Tibial nerve (tissue), 4 donors: ENCODE measurements around the gene C1orf50. TPM values are rescaled to one million over a fixed set of nuclear protein-coding genes. Genes with fewer than 3 reads are reported as not detected.

Experiments used
- DNase-seq, 2 donors: peaks; one replicate each; pipeline ENCODE4 v3.0.0-alpha.2; 2019; ENCODE audit warnings: low spot score in 2 of 2
- H3K27ac ChIP-seq, 4 donors: fragments of 200-600 bp; sonication (generic) in 3 of 4; one replicate each; pipeline ENCODE4 v1.5.1; 2017 to 2019; ENCODE audit warnings: mild to moderate bottlenecking in 1 of 4
- H3K27me3 ChIP-seq, 2 donors: fragments of 200-600 bp; sonication (generic) in 1 of 2; one replicate each; pipeline versions ENCODE4 v1.5.1 to v1.6.0; 2017 to 2019
- H3K36me3 ChIP-seq, 3 donors: fragments of 200-600 bp; sonication (generic); one replicate each; pipeline ENCODE4 v1.5.1; 2018 to 2019
- H3K4me1 ChIP-seq, 4 donors: fragments of 200-600 bp; sonication (generic) in 3 of 4; one replicate each; pipeline ENCODE4 v1.5.1; 2017 to 2019
- H3K4me3 ChIP-seq, 4 donors: fragments of 200-600 bp; sonication (generic) in 3 of 4; one replicate each; pipeline ENCODE4 v1.5.1; 2017 to 2019; ENCODE audit warnings: mild to moderate bottlenecking in 1 of 4, moderate library complexity in 1 of 4
- H3K9me3 ChIP-seq, 4 donors: fragments of 200-600 bp; sonication (generic) in 3 of 4; one replicate each; pipeline ENCODE4 v1.5.1; 2017 to 2019
- EP300 ChIP-seq, 2 donors: sonication (generic); formaldehyde crosslinking; IDR thresholded peaks; one replicate each; pipeline ENCODE4 v1.6.1; 2017; ENCODE audit warnings: antibody characterized with exemption in 2 of 2, mild to moderate bottlenecking in 1 of 2
- POLR2A ChIP-seq, 2 donors: fragments of 450-650 bp; IDR thresholded peaks; one replicate each; pipeline ENCODE4 v1.6.1; 2017; ENCODE audit warnings: antibody characterized with exemption in 2 of 2, mild to moderate bottlenecking in 2 of 2, moderate library complexity in 2 of 2
- WGBS, 2 donors: methylation state at CpG; one replicate each; pipeline ENCODE4 v1.1.5; 2018; 5-methylcytosine and 5-hydroxymethylcytosine counted together
- total RNA-seq, 4 donors: library from RNA; depleted of rRNA; stranded (reverse); fragments of >200 nt; gene quantifications; one replicate each; pipeline ENCODE4 v1.1.0, GENCODE V29; 2016
- TF ChIP-seq, protein P1 (sequence below), 5 experiments: fragments of 200-600 bp in 3 of 5; fragments of 450-650 bp in 2 of 5; sonication (generic) in 3 of 5; IDR thresholded peaks; one replicate each; pipeline ENCODE4 v1.5.1; 2016 to 2019; ENCODE audit warnings: antibody characterized with exemption in 5 of 5, mild to moderate bottlenecking in 3 of 5, moderate library complexity in 2 of 5

Gene C1orf50
- total RNA-seq, 4 donors from 2014 or later, result 3.0 to 8.4 (median 3.5) TPM

DNA sequence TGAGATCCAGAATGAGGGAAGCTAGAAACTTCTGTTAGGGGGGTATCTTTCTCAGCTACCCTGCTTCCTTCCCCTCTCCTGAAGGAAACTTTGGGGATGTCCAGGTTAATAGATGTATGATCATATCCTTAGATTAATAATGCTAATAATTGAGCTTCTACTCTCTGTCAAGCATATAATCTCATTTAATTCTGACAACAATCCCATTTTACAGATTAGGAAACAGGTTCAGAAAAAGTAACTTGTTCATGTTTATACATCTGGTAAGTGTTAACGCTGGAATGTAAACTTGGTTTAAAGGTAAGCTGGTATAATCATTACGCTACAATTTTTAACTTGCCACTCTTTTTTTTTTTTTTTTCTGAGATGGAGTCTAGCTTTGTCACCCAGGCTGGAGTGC, 16.0 kb downstream of the C1orf50 start:
- Histone ChIP-seq H3K27ac (no peak overlapping the region), H3K4me1 (peaks cover 0 to 16% (median 12%) of the 10 kb centered on the region in 4 donors), H3K9me3 (no peaks in the 10 kb centered on the region), H3K36me3 (peaks cover 0 to 37% (median 0%) of the 10 kb centered on the region in 3 donors), H3K4me3 (no peak overlapping the region), H3K27me3 (no peaks in the 10 kb centered on the region)
- 95 to 98% methylated on average over 2 of the region's 2 CpGs for WGBS, 2 donors
- TF ChIP-seq EP300 (IDR thresholded peaks at IDR 0.05), result no peak
- TF ChIP-seq, protein P1, sequence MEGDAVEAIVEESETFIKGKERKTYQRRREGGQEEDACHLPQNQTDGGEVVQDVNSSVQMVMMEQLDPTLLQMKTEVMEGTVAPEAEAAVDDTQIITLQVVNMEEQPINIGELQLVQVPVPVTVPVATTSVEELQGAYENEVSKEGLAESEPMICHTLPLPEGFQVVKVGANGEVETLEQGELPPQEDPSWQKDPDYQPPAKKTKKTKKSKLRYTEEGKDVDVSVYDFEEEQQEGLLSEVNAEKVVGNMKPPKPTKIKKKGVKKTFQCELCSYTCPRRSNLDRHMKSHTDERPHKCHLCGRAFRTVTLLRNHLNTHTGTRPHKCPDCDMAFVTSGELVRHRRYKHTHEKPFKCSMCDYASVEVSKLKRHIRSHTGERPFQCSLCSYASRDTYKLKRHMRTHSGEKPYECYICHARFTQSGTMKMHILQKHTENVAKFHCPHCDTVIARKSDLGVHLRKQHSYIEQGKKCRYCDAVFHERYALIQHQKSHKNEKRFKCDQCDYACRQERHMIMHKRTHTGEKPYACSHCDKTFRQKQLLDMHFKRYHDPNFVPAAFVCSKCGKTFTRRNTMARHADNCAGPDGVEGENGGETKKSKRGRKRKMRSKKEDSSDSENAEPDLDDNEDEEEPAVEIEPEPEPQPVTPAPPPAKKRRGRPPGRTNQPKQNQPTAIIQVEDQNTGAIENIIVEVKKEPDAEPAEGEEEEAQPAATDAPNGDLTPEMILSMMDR (IDR thresholded peaks at IDR 0.05), result no peak
- no peak for TF ChIP-seq POLR2A (IDR thresholded peaks at IDR 0.05)
- no peak for DNase-seq

DNA sequence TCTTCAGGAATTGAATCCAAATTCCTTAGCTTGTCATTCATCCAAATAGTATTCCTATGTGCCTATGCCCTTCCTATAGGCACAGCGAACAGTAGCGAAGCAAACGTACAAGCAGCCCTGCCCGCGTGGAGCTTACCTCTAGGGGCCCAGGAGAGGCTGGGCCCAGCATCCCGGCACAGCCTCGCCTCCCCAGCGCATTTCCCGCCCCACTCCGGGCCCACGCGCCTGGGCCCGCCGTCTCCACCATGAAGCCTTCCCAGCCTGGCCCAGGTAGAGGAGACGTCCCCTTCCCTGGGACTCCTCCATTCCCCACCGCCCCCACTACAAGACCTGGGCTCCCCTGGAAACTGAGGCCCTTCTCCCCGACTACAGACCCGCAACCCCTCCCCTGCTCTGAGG, 17.5 kb downstream of the C1orf50 start:
- Histone ChIP-seq H3K4me1 (peaks cover 0 to 16% (median 12%) of the 10 kb centered on the region in 4 donors), H3K36me3 (peaks cover 0 to 31% (median 0%) of the 10 kb centered on the region in 3 donors), H3K27ac (peak overlapping the region in 2 of 4 donors; percentile 11 to 61), H3K4me3 (peak overlapping the region in 3 of 4 donors; percentile 26 to 52 (median 52)), H3K27me3 (no peaks in the 10 kb centered on the region), H3K9me3 (no peaks in the 10 kb centered on the region)
- WGBS, 2 donors, result 80 to 92% methylated on average over 17 to 18 of the region's 18 CpGs
- no peak for DNase-seq
- no peak for TF ChIP-seq POLR2A (IDR thresholded peaks at IDR 0.05)
- TF ChIP-seq, protein P1 (IDR thresholded peaks at IDR 0.05), result no peak
- TF ChIP-seq EP300 (IDR thresholded peaks at IDR 0.05), result no peak

DNA sequence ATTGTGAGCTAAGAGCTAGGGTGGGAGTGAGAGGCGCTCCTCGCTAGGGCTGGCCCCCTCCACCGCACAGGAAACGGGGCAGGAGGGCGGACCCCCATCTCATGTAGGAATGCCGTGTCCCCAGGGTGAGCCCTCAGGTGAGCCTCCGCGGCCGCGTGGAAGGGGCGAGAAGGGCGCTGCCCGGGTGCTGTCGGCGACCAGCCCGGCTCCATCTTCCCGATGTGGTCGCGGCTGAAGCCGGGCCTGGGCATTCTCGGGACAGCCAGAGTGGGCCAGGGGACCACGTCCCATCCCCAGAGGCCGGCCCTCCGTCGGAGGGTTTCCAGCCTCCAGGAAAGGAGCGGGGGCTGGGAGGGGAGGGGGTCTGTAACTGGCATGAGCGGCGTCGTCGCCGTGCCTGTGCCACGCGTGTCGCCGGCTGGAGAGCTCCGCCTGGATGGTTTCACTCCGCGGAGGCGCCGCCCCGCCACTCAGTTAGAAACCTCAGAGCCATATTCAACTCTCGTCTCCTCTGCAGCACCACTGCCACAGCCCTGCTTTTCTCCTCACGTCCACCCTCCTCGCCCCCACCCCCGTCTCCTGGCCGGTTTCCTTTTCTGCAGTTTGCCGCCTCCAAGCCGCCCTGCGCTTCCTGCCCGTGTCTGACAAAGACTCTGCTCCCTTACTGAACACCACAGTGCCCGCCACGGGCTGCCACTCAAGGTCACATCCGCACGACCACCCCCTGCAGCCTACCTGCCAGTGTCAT, 18.1 kb downstream of the C1orf50 start, which contains the start of gene TMEM269:
TSS of gene TMEM269 (plus strand) at position 46 of the 748 bp plus-strand sequence. CDS start 4,903 bp downstream, outside the sequence.
- TF ChIP-seq POLR2A (IDR thresholded peaks at IDR 0.05) (no peak), EP300 (IDR thresholded peaks at IDR 0.05) (no peak)
- TF ChIP-seq, protein P1 (IDR thresholded peaks at IDR 0.05), result no peak
- Histone ChIP-seq H3K4me3 (peak within 1 kb of the TSS; percentile 26 to 61 (median 52)), H3K36me3 (peaks cover 0 to 25% (median 0%) of the 10 kb centered on the region in 3 donors), H3K4me1 (peaks cover 0 to 16% (median 12%) of the 10 kb centered on the region in 4 donors), H3K27me3 (no peaks in the 10 kb centered on the region), H3K9me3 (no peaks in the 10 kb centered on the region), H3K27ac (peak within 1 kb of the TSS in 3 of 4 donors; percentile 11 to 61 (median 46))
- DNase-seq, result no peak
- WGBS, 2 donors, result 3 to 7% methylated on average over 28 to 50 of the region's 54 CpGs

DNA sequence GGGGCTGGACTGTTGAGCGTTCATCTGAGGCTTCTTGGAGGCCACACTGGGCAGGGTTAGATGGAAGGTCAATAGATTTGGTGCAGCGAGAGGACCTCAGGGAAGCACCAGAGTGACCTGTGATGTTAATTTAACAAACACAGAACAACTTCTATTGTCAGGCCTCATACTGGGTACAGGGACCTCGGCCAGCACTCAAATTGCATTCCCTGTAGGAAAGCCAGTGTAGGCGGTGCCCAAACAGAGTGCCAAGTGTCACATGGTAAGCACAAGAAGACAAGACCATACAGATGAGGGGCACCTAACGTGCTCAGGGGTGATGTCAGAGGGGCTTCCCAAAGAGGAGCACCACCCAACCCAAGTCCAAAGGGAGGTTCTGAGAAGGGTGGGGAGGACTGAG, 19.0 kb downstream of the C1orf50 start:
- no peak for TF ChIP-seq POLR2A (IDR thresholded peaks at IDR 0.05)
- no peak for TF ChIP-seq EP300 (IDR thresholded peaks at IDR 0.05)
- TF ChIP-seq, protein P1 (IDR thresholded peaks at IDR 0.05), result no peak
- DNase-seq, result no peak
- H3K4me3 ChIP-seq, result no peak overlapping the region
- H3K4me1 ChIP-seq, result peaks cover 0 to 16% (median 12%) of the 10 kb centered on the region in 4 donors
- WGBS, 2 donors, result 77 to 78% methylated on average over 5 of the region's 5 CpGs
- no peaks in the 10 kb centered on the region for H3K9me3 ChIP-seq
- H3K36me3 ChIP-seq, result peaks cover 0 to 15% (median 0%) of the 10 kb centered on the region in 3 donors
- no peak overlapping the region for H3K27ac ChIP-seq
- H3K27me3 ChIP-seq, result no peaks in the 10 kb centered on the region

DNA sequence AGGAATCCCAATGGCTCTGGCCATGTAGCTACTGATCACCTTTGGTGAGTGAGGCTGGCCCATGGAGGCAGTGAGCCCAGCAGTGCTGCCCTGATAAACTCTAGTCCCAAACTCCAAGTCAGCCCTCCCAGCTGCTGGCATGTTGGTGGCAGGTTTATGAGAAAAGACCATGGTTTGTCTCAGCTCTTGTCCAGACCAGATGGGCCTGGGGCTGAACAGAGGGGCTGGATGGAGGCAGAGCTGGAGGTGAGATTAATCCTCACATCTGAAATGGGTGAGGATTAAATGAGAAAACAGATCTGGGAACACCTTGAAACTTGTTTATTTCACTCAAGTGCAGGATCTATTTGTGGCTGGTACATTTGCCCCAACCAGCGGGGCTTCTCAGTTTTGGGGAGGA, 21.0 kb downstream of the C1orf50 start:
- DNase-seq, result no peak
- peaks cover 0 to under 1% (median 0%) of the 10 kb centered on the region in 3 donors for H3K36me3 ChIP-seq
- H3K27me3 ChIP-seq, result no peaks in the 10 kb centered on the region
- H3K27ac ChIP-seq, result no peak overlapping the region
- TF ChIP-seq EP300 (IDR thresholded peaks at IDR 0.05), result no peak
- TF ChIP-seq POLR2A (IDR thresholded peaks at IDR 0.05), result no peak
- TF ChIP-seq, protein P1 (IDR thresholded peaks at IDR 0.05), result no peak
- WGBS, 2 donors, result 89 to 95% methylated on average over 1 of the region's 1 CpG
- H3K9me3 ChIP-seq, result no peaks in the 10 kb centered on the region
- H3K4me3 ChIP-seq, result no peak overlapping the region
- peaks cover 0 to 16% (median 12%) of the 10 kb centered on the region in 4 donors for H3K4me1 ChIP-seq
